NCI-H774 (cell line): Measurements from ENCODE around the gene DAB2IP.
"Not testable (repeated sequence)": the region's sequence is repeated elsewhere in the genome, so short reads cannot be mapped to it uniquely, and the experiment has no call there.

Source experiments
- DNase-seq: peaks from one replicate; lab custom pipeline; 2025; lab: John Stamatoyannopoulos, UW

Gene DAB2IP

DNA sequence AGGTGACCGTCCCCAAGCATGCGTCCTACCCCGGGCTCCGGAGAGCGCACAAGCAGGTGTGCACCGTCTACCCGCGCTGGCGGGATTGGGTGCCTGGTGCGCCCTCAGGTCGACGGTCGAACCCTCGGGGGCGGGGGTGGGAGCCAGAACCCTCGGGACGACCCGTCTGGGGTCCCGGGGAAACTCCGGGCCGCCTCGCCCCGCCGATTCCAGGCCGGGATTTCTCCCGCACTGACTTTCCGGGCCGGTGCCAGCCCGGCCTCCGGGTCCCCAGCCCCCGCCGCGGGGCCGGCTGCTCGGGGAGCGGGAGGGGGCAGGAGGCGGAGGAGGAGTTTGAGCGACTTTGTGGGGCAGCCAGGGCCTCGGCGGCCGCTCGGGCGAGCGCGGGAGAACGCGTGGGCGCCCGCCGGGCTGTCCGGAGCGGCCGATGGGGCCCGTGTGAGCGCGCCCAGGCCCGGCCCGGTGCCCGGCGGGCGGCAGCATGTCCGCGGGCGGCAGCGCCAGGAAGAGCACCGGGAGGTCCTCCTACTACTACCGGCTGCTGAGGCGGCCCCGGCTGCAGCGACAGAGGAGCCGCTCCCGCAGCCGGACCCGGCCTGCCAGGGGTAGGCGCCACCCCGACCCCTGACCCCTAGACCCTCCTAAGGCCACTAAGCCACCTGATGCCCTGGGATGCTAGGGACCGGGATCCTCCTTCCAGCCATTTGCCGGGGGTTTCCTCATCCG lies at the start of gene DAB2IP:
Gene DAB2IP (plus strand): TSS at position 340 of the 726 bp plus-strand sequence. CDS start 142 bp downstream, at position 482.
- no peak for DNase-seq

DNA sequence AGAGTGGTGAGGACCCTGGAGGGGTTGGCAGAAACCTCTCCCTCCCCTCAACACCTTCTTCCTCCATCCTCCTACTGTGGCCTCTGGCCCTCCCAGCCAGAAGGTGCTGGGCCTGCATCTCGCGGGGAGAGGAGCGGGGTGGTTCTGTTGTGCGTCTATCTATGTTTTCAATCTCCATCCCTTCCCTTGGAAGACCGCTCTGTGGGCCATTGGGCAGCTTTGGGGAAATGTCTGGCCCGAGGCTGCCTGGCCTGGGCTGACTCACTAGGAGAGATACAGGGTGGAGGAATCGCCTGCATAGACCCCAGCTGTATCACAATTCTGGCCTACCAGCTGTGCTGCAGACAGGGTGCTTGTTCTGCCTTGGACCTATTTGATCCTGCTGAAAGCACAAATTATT lies 48.4 kb upstream of the DAB2IP start:
- DNase-seq, result no peak

DNA sequence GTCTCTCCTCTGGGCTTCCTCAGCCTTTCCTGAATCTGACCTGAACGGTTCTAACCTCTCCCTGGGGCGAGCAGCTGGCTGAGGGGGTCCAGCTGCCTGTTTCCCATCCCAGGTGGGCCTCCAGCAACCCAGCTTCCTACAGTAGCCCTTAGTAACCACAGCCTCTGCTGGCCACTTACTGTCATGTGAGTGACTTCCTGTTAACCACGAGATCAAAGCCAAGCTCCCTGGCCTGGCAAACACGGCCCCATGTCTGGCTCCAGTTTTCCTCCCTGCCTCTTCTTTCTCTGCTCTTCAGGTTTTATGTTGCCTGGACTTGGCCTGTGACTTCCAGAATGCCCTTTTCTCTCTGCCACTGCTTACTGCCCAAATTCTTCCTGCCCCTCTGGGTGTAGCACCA lies 47.2 kb upstream of the DAB2IP start:
- DNase-seq, result no peak

DNA sequence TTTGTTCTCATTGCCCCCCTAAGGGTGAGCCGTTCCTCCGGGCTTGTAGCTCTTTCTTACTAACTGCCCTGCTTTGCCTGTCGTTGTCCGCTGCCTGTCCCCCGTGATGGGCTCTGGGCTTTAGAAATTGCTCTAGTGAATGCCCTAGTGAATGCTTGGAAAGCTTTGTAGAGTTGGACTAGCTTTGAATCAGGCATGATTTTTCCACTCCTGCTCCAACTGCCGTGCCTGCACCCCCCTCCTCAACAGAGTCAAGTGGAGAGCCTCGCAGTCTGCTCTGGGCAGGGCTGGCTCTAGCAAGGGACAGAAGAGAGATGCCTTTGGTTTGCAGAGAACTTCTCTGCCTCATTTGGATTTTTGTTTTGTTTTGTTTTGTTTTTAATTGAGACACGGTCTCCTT lies 46.8 kb upstream of the DAB2IP start:
- no peak for DNase-seq

DNA sequence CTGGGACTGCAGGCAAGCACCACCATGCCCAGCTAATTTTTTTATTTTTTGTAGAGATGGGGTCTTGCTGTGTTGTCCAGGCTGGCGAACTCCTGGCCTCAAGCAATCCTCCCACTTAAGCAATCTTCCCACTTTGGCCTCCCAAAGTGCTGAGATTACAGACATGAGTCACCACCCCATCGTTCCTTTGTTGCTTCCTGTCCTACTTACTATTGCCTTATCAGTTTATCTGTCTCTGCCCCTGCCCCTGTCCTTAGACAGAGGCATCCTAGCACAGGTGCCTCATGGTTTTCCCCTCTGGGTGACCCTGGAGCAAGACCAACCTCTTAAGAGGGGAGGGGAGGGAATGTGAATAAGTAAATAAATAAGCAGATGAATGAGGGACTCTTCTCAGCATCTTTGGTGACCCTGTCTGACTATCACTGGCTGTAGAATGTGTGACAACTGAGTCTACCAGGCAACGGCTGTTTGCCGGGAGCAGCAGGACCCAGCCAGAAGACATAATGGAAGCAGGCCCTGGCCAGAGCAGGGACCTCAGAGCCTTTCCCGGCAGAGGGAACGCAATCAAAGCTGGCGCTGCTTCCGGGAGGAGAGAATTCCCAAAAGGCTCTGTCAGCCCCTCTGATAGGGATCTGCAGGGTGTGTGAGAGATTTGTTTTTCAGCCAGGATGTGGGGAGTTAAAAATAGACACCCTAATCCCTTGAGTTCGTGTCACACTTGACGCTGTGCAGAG lies 43.8 kb upstream of the DAB2IP start:
- no peak for DNase-seq

DNA sequence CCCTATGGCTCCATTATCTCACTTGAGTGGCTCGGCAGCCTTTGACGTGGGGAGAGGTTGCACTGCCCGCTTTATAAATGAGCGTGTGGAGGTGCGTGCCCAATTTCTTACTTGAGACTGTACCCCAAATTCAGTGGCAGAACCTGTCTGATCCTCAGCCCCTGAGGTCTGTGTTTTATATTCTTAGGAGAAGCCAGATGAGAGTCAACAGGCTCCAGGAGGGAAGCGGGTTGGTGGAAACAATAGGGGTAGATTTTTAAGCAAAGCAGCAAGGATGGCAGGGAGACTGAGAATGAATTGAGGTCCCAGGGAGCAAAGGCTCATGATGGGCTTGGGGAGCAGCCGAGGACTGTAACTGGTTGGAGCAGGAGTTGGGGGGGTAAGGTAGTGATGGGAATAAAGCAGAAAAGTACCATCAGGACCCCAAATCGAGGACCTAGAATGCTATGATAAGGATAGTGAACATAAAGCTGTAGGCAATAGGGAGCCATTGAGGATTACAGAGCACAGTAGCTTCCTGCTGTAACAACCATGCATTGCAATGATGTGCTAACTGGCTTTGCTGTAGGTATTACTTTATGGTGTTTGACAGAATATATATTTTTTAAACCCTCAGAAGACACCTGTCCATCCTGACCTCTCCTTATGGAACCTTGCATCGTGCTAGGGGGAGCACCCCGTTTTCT lies 43.1 kb upstream of the DAB2IP start:
- no peak for DNase-seq

DNA sequence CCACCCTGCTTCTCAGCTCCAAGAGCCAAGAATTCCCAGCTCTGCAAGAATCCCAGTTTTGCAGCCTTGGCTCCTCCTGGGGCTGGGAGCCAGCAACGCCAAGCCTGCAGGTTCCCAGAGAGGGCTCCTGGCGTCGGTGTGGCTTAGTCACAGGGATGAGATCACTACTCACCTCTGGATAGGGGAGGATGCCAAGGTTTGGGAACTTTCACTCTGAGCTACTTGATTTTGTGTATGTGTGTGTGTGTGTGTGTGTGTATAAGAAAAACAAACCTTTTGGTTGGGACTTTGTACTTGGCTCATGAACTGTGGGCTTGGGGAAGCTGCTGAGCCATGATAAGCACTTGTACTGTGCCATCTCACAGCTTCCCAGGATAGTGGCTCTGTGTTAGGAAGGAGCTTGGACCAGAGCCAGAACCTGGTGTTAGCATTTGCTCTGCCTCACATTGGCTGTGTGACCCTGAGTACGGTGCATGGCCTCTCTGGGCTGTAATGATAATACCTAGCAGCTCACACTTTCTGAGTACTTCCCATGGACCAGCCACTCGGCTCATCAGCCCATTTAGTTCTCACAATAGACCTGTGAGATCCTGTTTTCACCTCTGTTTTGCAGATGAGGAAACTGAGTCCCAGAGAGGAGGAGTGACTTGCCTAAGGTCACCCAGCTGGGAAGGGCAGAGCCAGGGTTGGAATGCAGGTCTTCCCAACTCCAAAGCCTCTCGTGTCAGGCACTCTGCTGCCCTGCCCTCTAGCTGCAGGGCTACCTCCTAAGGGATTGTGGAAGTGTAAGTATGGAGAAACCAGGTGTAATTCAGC lies 41.4 kb upstream of the DAB2IP start:
- DNase-seq, result no peak

DNA sequence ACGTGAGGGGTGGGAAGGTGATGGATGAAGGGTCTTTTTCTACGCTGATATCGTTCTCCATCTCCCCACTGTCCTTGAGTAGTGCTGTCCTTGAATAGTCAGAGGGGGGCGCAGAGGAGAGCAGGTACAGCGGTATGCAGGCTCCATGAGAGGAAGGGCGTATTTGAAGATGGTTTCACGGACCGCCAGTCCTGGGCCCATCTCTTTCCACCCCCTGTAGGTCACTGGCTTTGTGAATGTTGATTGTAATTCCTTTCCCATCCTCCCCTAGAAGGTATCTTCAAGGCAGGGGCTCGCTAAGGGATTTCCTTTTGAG lies 40.8 kb upstream of the DAB2IP start:
- no peak for DNase-seq

DNA sequence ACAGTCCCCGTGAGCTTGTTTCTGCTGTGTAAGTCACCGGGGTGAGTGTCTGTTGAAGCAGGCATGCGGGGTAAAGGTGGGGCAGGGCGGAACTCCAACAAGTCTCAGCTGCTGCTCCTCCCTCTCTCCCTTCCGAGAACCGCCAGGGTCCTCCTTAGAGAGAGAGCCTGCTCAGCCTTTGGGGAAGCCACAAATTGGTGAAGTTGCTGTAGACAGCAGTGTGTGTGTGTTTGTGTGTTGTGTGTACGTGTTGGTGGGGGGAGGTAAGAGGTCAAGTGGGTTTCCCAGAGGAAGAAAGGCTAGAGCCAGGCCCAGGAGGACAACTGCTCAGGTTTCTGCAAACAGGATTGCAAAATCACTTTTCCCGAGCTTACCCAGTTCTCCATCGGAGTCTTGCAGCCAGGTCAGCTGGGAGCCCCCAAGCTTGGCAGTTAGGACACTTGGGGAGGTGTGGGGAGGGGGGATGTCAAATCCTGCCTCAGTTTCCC lies 38.9 kb upstream of the DAB2IP start:
- no peak for DNase-seq

DNA sequence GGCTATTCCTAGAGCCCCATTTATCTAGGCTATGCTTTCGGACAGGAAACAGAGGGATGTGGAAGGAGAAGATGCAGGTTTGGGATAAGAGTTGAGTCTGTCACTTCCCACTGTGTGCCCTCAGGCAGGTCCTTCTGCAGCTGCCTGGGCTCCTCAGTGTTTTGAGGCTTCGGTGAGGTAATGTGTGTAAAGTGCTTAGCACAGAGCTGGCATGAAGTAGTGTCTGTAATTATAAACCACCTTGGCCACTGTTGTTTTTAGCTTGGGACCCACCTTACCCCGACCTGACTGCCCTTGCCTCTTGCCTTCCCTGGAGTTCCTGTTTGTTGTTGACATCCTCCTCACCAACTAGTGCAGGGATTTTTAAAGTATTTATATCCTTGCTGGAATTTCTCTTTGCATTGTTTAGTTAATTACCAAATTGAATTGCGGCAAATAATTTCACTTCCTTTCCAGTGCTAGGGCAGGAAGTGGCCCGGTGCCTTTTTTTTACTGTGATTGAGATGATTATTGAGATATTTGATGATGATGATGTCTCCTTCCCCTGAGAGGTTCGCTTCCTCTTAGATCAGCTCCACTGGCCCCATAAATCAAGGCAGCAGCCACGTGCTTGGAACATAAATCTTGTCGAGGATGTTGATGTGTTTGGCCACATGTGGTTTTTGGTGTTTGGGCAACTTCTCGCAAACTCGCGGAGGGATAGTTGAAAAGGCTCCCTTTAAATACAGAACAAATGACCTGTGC lies 38.3 kb upstream of the DAB2IP start:
- no peak for DNase-seq

DNA sequence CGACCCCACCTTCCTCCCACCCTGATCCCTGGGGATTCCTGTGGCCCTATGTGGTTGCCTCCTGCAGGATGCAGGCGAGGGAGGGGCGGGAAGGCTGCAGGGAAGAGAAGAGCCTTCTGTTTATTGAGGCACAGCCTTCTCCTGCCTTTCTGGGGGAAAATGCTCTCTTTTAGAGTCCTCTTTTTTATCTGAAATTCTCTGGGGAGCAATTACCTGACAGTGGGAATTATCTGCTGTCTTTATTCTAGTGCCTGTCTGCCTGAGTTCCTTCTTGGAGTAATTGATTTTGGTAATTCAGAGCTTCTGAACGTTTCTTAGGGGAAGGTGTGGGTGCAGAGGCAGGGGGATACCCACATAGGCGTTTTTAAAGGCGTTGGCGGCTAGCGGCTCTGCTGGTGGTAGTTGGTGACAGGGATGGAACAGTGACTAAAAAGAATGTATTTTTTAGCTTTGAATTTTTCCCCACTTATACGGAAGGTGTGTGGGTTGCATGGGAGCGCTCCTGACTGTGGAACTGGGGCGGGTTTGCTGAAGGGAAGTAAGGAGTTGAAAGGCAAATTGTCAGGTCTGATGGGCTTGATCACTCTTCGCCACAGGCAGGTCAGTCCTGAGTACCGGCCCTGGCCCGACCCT lies 35.2 kb upstream of the DAB2IP start:
- DNase-seq, result no peak

DNA sequence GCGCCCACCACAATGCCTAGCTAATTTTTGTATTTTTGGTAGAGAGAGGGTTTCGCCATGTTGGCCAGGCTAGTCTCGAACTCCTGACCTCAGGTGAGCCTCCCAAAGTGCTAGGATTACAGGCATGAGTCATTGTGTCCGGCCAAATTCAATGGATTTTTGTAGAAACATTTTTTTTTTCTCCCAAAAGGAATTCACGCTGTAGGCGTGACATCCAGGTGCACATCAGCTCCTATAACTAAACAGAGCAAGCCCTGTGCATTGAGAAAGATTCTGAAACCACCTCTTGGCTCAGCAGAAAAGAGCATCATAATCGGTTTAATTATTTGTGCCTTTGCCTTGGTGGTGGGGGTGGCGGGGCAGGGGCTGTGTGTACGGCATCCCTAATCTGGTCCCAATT lies 32.9 kb upstream of the DAB2IP start:
- DNase-seq, result no peak

DNA sequence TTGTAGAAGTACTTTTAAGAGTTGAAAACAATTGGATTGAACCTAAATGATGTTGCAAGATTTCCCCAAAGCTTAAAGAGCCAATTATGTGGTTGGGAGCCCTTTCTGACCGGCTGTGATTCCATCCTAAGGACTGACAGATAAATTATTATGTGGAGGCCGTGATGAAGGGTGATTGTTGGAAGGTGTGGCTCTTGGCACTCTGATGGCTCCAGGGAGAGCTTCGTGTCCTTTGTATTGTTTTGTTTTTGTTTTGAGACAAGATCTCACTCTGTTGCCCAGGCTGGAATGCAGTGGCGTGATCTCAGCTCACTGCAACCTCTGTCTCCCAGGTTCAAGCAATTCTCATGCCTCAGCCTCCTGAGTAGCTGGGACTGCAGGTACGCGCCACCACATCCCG lies 32.5 kb upstream of the DAB2IP start:
- DNase-seq, result not testable (repeated sequence)

DNA sequence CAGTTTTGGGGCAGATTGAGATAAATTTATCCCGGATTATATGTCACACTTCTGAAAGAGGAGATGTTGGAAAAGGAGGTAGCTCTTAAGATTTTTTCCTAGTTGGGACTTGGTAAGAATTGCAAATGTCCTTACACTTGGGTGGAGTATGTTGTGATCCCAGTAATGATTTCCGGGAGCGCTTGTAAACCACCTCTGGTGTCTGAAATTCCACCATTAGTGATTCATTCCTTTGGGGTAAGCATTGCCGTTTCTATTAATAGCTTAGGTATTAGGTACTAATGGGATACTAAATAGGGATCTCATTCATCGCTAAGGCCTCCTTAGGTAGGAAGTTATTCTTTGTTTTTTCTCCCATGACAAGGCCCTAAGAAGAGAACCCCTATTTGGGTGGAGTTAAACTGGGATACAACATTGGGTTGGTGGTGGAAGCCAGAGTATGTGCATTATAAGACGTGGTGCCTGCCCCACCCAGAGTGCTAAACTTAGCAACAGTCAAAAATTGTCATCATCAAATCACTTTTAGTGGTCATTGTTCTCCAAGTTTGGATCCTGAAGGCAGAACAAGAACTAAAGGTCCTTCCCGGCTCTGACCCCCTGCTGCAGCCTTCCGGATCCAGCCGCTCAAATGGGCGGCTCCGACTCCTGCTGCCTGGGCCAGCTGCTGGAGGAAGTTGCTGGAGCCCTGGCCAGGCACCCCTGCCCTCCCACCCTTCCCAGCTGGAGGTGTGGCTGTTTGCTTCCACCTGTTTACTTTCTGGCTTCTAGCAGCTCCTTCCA lies 31.7 kb upstream of the DAB2IP start:
- DNase-seq, result no peak

DNA sequence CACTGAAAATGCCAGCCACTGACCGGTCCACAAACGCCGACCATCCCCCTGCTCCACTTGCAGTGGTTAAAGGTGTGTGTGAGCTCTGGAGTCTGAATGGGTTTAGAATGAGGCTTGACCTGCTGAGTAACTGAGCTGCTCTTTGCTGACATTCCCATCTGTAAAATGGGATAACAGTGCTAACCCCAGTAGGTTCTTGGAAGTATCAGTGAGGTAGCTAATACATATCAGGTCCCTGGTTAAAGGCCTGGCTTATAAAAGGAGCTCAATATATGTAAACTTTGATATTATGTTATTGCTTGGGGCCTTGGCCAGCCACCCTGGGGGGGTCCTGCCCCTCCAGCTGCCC lies 31.1 kb upstream of the DAB2IP start:
- no peak for DNase-seq

DNA sequence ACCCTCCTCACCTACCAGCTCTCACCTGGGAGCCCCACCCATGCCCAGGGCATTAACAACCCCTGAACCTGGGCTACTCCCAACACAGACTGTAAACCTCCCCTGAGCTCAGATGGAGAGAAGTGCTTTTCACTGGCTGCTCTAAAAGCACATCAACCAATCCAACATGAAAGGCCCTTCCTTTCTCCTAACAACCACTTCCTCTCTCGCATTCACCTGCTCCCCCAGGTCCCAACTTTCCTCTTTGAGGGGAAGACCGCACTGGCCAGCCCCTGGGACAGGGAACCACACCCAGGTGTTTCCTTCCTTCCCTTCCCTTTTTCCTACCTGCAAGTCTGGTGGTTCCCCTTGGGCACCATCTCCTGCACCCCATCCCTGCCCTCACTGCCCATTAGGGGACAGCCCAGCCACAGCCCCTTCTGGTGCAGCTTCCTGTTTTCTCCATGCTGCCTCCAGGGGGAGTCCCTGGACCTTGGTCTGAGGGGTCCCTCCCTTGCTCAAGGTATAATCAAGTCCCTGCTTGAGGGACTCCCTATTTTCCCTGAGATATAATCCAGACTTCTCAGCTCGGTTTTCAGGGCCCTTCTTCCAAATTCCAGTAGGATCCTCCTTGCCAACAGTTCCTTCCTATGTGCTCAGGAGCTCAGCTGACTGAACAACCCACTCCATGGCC lies 30.5 kb upstream of the DAB2IP start:
- no peak for DNase-seq

DNA sequence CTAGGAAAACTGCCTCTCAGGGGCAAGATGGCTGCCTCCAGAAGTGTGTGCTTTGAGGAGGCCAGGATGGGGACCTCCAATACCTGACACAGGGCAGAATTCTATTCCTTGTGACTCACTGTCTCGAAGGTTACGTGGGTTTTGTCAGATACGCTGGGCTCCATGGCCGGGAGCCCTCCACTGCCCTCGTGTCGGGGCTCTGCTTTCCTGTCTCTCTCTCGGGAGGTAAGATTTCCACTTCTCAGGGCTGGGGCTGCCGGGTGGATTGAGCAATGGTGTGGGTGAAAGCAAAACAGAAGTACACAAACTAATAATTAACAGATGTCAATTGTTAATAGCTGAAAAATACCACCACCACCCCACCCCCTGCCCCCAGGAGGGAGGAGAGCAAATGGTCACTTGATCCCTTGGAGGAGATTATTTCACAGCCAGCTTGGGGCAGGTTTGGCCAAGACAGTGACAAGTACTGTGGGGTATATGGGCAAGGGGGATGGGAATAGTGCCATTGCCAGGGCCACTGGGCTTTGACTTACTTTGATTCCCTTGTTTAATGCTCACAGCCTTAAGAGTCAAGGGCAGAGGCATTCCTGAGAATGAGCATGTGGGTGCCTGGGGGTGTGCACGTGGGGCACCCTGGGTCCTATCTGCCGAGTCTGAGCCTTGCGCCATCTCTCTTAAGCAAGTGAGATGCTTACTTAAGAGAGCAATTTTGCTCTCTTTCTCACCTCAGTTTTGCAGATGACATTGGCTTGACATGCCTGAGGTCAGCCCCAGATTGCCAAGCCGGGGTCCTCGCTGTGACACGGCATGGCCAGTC lies 28.8 kb upstream of the DAB2IP start:
- no peak for DNase-seq

DNA sequence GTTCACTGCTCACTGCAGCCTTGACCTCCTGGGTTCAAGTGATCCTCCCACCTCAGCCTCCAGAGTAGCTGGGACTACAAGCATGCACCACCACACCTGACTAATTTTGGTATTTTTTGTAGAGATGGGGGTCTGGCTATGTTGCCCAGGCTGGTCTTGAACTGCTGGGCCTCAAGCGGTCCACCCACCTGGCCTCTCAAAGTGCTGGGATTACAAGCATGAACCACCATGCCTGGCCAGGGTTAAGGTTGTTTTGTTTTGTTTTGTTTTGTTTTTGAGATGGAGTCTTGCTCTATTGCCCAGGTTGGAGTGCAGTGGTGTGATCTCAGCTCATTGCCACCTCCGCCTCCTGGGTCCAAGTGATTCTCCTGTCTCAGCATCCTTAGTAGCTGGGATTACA lies 28.0 kb upstream of the DAB2IP start:
- DNase-seq, result not testable (repeated sequence)

DNA sequence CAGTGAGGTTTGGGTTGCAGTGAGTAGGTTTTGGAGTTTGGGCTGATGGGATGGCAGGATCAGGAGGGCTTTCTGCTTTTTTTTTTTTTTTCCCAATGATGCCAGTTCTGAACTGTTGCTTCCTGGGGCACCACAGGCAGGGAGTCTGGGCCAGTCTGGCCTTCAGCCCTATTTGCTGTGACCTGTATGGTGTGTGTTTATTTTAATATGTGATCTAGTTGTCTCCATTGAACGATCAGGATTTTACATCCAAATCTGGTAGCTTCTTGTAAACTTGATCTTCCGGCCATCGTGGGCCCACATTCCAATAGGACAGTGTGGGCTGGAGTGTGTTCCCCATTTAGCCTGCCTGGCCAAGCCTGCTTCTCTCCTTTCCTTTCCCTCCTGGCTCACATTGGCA lies 25.8 kb upstream of the DAB2IP start:
- DNase-seq, result no peak
